DND-41 (cell line): ENCODE results near the gene RNASE12.
A peak's percentile ranks its signal among the peaks of the same experiment; 100 is the strongest.

Source experiments
- CTCF ChIP-seq: IDR thresholded peaks from 2 replicates; pipeline ENCODE4 v1.5.1; 2012; ENCODE audit warnings: borderline replicate concordance, low read length, moderate library complexity, mild to moderate bottlenecking; ENCODE audit not compliant: poor library complexity, severe bottlenecking; ENCODE audit errors: extremely low read depth
- EZH2 ChIP-seq: IDR thresholded peaks from 3 replicates; pipeline ENCODE4 v1.6.1; 2012; ENCODE audit warnings: borderline replicate concordance, low read depth, mild to moderate bottlenecking, moderate library complexity, low read length, inconsistent platforms; ENCODE audit not compliant: severe bottlenecking

- peak; percentile 98 for TF ChIP-seq CTCF
- TF ChIP-seq EZH2, result no peak
Observed at GRCh38 chr14:20609215-20610001, 18.2 kb upstream of the RNASE12 start.
